ENCODE results near the gene TMEM126A. TPM values are rescaled to one million over a fixed set of nuclear protein-coding genes. Genes with fewer than 3 reads are reported as not detected.

TMEM126A gene
- total and polyA plus RNA-seq, 2 of the 13 experiments (the other 11 are each of a cell fraction or from before 2014, with no cell fraction given): 59.5 to 66.9 TPM

DNA sequence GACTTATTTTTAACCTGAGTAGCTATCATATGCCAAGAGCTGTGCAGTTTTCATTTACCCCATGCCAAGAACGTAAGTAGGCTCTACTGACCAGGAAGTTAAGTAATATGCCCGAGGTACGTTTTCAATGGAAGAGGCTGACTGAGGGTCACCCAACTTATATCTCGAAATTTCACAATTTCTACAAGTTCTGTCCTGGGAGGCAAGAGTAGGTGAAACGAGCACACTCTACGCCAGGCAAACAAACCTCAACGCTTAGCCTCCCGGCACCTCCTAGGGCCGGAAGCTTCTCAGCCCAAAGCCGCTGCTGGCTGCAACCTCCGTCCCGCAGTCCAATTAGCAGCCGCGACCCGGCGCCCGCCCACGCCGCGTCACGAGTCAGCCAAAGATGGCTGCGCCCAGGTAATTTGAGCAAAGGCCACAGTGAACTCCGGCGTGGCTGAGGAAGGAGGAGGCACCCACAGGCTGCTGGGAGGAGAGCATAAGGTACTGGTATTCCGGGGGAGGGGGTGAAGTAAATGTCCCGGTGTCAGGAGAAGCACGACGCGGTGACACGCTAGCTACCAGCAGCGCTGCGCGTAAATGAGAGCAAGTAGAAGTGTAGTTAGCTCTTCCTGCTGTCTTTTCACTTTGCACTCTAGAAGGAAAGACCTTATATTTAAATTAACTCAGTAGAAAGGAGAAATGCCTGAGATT is at the start of gene TMEM126A (continued):
- TF ChIP-seq SRY (CRISPR knock-in tag; IDR thresholded peaks at IDR 0.05) (peak; percentile 77; the same call in 1 of the 2 replicates), ZNF362 (CRISPR knock-in tag; IDR thresholded peaks at IDR 0.05; ENCODE audit: borderline replicate concordance) (no peak), AKAP8 (CRISPR knock-in tag; IDR thresholded peaks at IDR 0.05) (0 out of 2 replicates have a peak, but pooled peaks have one; percentile 52), IRF2 (CRISPR knock-in tag; IDR thresholded peaks at IDR 0.05) (no peak), GMEB1 (CRISPR knock-in tag; IDR thresholded peaks at IDR 0.05; ENCODE audit: borderline replicate concordance) (peak; percentile 58), DRAP1 (CRISPR knock-in tag; IDR thresholded peaks at IDR 0.05) (peak; percentile 89), REXO4 (CRISPR knock-in tag; IDR thresholded peaks at IDR 0.05; ENCODE audit: borderline replicate concordance) (no peak), HMGXB4 (CRISPR knock-in tag; IDR thresholded peaks at IDR 0.05; ENCODE audit: borderline replicate concordance in 1 of 2, low read depth in 1 of 2) (peak; percentile 61 to 87; a peak in 3 of 4 replicates), ZNF292 (CRISPR knock-in tag; IDR thresholded peaks at IDR 0.05; ENCODE audit: borderline replicate concordance, low read depth) (0 out of 2 replicates have a peak, but pooled peaks have one; percentile 36), IKZF4 (CRISPR knock-in tag; IDR thresholded peaks at IDR 0.05; ENCODE audit: borderline replicate concordance, low read depth, not compliant biosample characterization) (no peak), ZNF780A (CRISPR knock-in tag; IDR thresholded peaks at IDR 0.05) (no peak), HCFC1 (IDR thresholded peaks at IDR 0.05; ENCODE audit: low read depth, low read length) (peak; percentile 47; the same call in 1 of the 2 replicates), ZNF777 (CRISPR knock-in tag; IDR thresholded peaks at IDR 0.05) (no peak), MNT (IDR thresholded peaks at IDR 0.05) (no peak), GTF2F1 (IDR thresholded peaks at IDR 0.05; ENCODE audit: low read length) (0 out of 2 replicates have a peak, but pooled peaks have one; percentile 24), GLI4 (CRISPR knock-in tag; IDR thresholded peaks at IDR 0.05; ENCODE audit: borderline replicate concordance) (no peak), ZNF143 (CRISPR knock-in tag; IDR thresholded peaks at IDR 0.05) (peak; percentile 81), ZMAT3 (CRISPR knock-in tag; conservative IDR thresholded peaks at IDR 0.05) (peak; percentile 87), BORCS8-MEF2B (CRISPR knock-in tag; IDR thresholded peaks at IDR 0.05) (peak; percentile 40; the same call in 1 of the 2 replicates)
- TF ChIP-seq, protein P1, sequence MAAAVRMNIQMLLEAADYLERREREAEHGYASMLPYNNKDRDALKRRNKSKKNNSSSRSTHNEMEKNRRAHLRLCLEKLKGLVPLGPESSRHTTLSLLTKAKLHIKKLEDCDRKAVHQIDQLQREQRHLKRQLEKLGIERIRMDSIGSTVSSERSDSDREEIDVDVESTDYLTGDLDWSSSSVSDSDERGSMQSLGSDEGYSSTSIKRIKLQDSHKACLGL (CRISPR knock-in tag; IDR thresholded peaks at IDR 0.05): no peak
- TF ChIP-seq, protein P2, sequence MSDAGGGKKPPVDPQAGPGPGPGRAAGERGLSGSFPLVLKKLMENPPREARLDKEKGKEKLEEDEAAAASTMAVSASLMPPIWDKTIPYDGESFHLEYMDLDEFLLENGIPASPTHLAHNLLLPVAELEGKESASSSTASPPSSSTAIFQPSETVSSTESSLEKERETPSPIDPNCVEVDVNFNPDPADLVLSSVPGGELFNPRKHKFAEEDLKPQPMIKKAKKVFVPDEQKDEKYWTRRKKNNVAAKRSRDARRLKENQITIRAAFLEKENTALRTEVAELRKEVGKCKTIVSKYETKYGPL (CRISPR knock-in tag; IDR thresholded peaks at IDR 0.05): no peak

All from HepG2 (cell line).